K562 (cell line): ENCODE data around the gene AMZ1.

Experiments used
- FOXK1 ChIP-seq: sonication (generic); formaldehyde crosslinking; IDR thresholded peaks from 2 replicates; pipeline ENCODE4 v1.8.0; 2022; ENCODE audit warnings: missing genetic modification reagents, mild to moderate bottlenecking, borderline replicate concordance
- GATA2 ChIP-seq: sonication (generic); formaldehyde crosslinking; IDR thresholded peaks from 2 replicates; pipeline ENCODE4 v1.4.0; 2020; ENCODE audit warnings: mild to moderate bottlenecking, missing genetic modification reagents
- RB1 ChIP-seq: fragments of 450-650 bp; IDR thresholded peaks from 2 replicates; pipeline ENCODE4 v1.6.1; 2017; ENCODE audit warnings: low read depth, mild to moderate bottlenecking
- RFX5 ChIP-seq: IDR thresholded peaks from 2 replicates; pipeline ENCODE4 v1.6.1; 2011; ENCODE audit warnings: low read depth, mild to moderate bottlenecking, improper control_type of control experiment, low read length
- TAF1 ChIP-seq: IDR thresholded peaks from 2 replicates; pipeline ENCODE4 v1.6.1; 2011; ENCODE audit warnings: mild to moderate bottlenecking, low read length, moderate library complexity; ENCODE audit not compliant: insufficient read depth, control insufficient read depth, severe bottlenecking; ENCODE audit errors: extremely low read depth
- ZBTB17 ChIP-seq: fragments of 450-650 bp; formaldehyde crosslinking; IDR thresholded peaks from 2 replicates; pipeline ENCODE4 v1.4.0; 2020; ENCODE audit warnings: mild to moderate bottlenecking
- ZFX ChIP-seq: sonication (generic); formaldehyde crosslinking; IDR thresholded peaks from 2 replicates; pipeline ENCODE4 v1.8.0; 2022; ENCODE audit warnings: mild to moderate bottlenecking, missing genetic modification reagents, moderate library complexity
- TF ChIP-seq, protein P1 (sequence below), 2 experiments: fragments of 450-650 bp in 1 of 2; sonication (generic) in 1 of 2; formaldehyde crosslinking; conservative IDR thresholded peaks; 2 replicates each; pipeline versions ENCODE4 v1.4.0 to v1.8.1; 2020 to 2022; ENCODE audit warnings: mild to moderate bottlenecking in 1 of 2, missing genetic modification reagents in 1 of 2
- TF ChIP-seq, protein P2 (sequence below), 2 experiments: fragments of 450-650 bp; formaldehyde crosslinking in 1 of 2; IDR thresholded peaks; 2 replicates each; pipeline versions ENCODE4 v1.4.0 to v1.6.1; 2014 to 2020; ENCODE audit warnings: mild to moderate bottlenecking in 2 of 2, borderline replicate concordance in 1 of 2, low read depth in 1 of 2
- TF ChIP-seq, protein P3 (sequence below): sonication (generic); formaldehyde crosslinking; IDR thresholded peaks from 2 replicates; pipeline ENCODE4 v1.8.1; 2023; ENCODE audit warnings: mild to moderate bottlenecking, missing genetic modification reagents

DNA sequence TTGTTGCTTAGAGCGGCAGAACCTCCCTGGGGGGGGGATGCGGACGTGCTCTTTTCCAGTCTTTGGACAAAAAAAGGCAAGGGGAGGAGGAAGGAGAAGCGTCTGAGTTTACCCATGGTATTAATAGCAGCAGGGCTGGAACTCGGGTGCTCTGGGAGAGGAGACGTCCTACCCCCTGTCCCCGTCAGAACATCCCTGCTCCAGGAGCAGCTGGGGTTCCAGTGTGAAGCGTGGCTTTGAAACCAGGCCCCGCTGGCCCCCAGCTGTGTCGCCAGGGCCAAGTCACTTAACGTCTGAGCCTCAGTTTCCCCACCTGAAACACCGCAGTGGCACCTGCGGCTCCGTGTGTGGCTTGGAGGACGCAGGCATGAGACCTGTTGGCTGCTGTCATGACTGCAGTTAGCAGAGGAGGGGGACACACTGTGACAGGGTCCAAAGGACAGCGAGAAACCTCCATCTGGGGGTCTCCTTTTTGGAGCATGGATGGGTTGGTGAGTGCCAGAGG, 1.4 kb downstream of the AMZ1 start:
- TF ChIP-seq, protein P1, sequence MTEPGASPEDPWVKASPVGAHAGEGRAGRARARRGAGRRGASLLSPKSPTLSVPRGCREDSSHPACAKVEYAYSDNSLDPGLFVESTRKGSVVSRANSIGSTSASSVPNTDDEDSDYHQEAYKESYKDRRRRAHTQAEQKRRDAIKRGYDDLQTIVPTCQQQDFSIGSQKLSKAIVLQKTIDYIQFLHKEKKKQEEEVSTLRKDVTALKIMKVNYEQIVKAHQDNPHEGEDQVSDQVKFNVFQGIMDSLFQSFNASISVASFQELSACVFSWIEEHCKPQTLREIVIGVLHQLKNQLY (CRISPR knock-in tag; conservative IDR thresholded peaks at IDR 0.05): no peak
- no peak for TF ChIP-seq FOXK1 (CRISPR knock-in tag)
- TF ChIP-seq, protein P2, sequence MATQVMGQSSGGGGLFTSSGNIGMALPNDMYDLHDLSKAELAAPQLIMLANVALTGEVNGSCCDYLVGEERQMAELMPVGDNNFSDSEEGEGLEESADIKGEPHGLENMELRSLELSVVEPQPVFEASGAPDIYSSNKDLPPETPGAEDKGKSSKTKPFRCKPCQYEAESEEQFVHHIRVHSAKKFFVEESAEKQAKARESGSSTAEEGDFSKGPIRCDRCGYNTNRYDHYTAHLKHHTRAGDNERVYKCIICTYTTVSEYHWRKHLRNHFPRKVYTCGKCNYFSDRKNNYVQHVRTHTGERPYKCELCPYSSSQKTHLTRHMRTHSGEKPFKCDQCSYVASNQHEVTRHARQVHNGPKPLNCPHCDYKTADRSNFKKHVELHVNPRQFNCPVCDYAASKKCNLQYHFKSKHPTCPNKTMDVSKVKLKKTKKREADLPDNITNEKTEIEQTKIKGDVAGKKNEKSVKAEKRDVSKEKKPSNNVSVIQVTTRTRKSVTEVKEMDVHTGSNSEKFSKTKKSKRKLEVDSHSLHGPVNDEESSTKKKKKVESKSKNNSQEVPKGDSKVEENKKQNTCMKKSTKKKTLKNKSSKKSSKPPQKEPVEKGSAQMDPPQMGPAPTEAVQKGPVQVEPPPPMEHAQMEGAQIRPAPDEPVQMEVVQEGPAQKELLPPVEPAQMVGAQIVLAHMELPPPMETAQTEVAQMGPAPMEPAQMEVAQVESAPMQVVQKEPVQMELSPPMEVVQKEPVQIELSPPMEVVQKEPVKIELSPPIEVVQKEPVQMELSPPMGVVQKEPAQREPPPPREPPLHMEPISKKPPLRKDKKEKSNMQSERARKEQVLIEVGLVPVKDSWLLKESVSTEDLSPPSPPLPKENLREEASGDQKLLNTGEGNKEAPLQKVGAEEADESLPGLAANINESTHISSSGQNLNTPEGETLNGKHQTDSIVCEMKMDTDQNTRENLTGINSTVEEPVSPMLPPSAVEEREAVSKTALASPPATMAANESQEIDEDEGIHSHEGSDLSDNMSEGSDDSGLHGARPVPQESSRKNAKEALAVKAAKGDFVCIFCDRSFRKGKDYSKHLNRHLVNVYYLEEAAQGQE (IDR thresholded peaks at IDR 0.05; ENCODE audit: borderline replicate concordance): no peak
- TF ChIP-seq, protein P2 (CRISPR knock-in tag; IDR thresholded peaks at IDR 0.05; ENCODE audit: low read depth): no peak
- TF ChIP-seq RB1: no peak
- TF ChIP-seq ZBTB17 (CRISPR knock-in tag): no peak
- TF ChIP-seq RFX5: no peak
- no peak for TF ChIP-seq ZFX
- TF ChIP-seq, protein P3, sequence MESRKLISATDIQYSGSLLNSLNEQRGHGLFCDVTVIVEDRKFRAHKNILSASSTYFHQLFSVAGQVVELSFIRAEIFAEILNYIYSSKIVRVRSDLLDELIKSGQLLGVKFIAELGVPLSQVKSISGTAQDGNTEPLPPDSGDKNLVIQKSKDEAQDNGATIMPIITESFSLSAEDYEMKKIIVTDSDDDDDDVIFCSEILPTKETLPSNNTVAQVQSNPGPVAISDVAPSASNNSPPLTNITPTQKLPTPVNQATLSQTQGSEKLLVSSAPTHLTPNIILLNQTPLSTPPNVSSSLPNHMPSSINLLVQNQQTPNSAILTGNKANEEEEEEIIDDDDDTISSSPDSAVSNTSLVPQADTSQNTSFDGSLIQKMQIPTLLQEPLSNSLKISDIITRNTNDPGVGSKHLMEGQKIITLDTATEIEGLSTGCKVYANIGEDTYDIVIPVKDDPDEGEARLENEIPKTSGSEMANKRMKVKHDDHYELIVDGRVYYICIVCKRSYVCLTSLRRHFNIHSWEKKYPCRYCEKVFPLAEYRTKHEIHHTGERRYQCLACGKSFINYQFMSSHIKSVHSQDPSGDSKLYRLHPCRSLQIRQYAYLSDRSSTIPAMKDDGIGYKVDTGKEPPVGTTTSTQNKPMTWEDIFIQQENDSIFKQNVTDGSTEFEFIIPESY (CRISPR knock-in tag): no peak
- TF ChIP-seq GATA2: no peak
- TF ChIP-seq TAF1: no peak
